Astrocyte (in vitro differentiated cells and primary cell): ENCODE measurements around the gene SYT2. TPM values are rescaled to one million over a fixed set of nuclear protein-coding genes. Genes with fewer than 3 reads are reported as not detected.
"Not testable (repeated sequence)": the region's sequence is repeated elsewhere in the genome, so short reads cannot be mapped to it uniquely, and the experiment has no call there.

ENCODE experiments used
- DNase-seq: peaks from one replicate; pipeline ENCODE4 v3.0.0-alpha.2; 2010; ENCODE audit warnings: low read depth
- FAIRE-seq: peaks from 2 replicates; lab custom pipeline; 2011; peaks lifted over from hg19 to GRCh38; lab: Jason Lieb, UNC
- H2AFZ ChIP-seq: 2 replicates; pipeline ENCODE4 v1.6.0; 2012; ENCODE audit warnings: low read depth, low read length, inconsistent platforms
- H3K27ac ChIP-seq: 2 replicates; pipeline ENCODE4 v1.5.1; 2011; ENCODE audit warnings: low read depth, low read length, inconsistent platforms
- H3K27me3 ChIP-seq: 2 replicates; pipeline ENCODE4 v1.6.0; 2011; ENCODE audit warnings: low read length, inconsistent platforms; ENCODE audit not compliant: insufficient read depth
- H3K36me3 ChIP-seq: 2 replicates; pipeline ENCODE4 v1.5.1; 2011; ENCODE audit warnings: low read length, inconsistent platforms; ENCODE audit not compliant: insufficient read depth
- H3K4me1 ChIP-seq: 2 replicates; pipeline ENCODE4 v1.5.1; 2011; ENCODE audit warnings: low read length, inconsistent platforms; ENCODE audit not compliant: insufficient read depth
- H3K4me2 ChIP-seq: 2 replicates; pipeline ENCODE4 v1.6.0; 2012; ENCODE audit warnings: low read length, inconsistent platforms
- H3K4me3 ChIP-seq: 2 replicates; pipeline ENCODE4 v1.5.1; 2011; ENCODE audit warnings: low read depth, mild to moderate bottlenecking, low read length, inconsistent platforms; ENCODE audit not compliant: insufficient read depth
- H3K79me2 ChIP-seq: 2 replicates; pipeline ENCODE4 v1.6.0; 2012; ENCODE audit warnings: mild to moderate bottlenecking, low read length, inconsistent platforms; ENCODE audit not compliant: insufficient read depth
- H3K9ac ChIP-seq: 2 replicates; pipeline ENCODE4 v1.6.0; 2012; ENCODE audit warnings: mild to moderate bottlenecking, low read length, inconsistent platforms
- H3K9me3 ChIP-seq: 2 replicates; pipeline ENCODE4 v1.5.1; 2012; ENCODE audit warnings: low read depth, mild to moderate bottlenecking, low read length, inconsistent platforms; ENCODE audit not compliant: insufficient read depth
- H4K20me1 ChIP-seq: 2 replicates; pipeline ENCODE4 v1.6.0; 2012; ENCODE audit warnings: low read length, inconsistent platforms; ENCODE audit not compliant: insufficient read depth
- H3K27ac Mint-ChIP-seq: one replicate; pipeline ENCODE4 v1.8.0; 2021; ENCODE audit warnings: mild to moderate bottlenecking, mixed read lengths; ENCODE audit not compliant: unreplicated experiment
- H3K27me3 Mint-ChIP-seq: one replicate; pipeline ENCODE4 v1.8.0; 2021; ENCODE audit warnings: low read depth, mixed read lengths; ENCODE audit not compliant: unreplicated experiment
- H3K36me3 Mint-ChIP-seq: one replicate; pipeline ENCODE4 v1.8.0; 2021; ENCODE audit warnings: low read depth, mixed read lengths; ENCODE audit not compliant: unreplicated experiment
- H3K4me1 Mint-ChIP-seq: one replicate; pipeline ENCODE4 v1.8.0; 2021; ENCODE audit warnings: low read depth, mixed read lengths; ENCODE audit not compliant: unreplicated experiment
- H3K4me3 Mint-ChIP-seq: one replicate; pipeline ENCODE4 v1.8.0; 2021; ENCODE audit warnings: mild to moderate bottlenecking, moderate library complexity, mixed read lengths; ENCODE audit not compliant: unreplicated experiment
- H3K9me3 Mint-ChIP-seq: one replicate; pipeline ENCODE4 v1.8.0; 2021; ENCODE audit warnings: mild to moderate bottlenecking, mixed read lengths; ENCODE audit not compliant: unreplicated experiment
- CTCF ChIP-seq: IDR thresholded peaks from 2 replicates; pipeline ENCODE4 v1.5.1; 2011; ENCODE audit warnings: low read depth, mild to moderate bottlenecking, inconsistent platforms, low read length, moderate library complexity; ENCODE audit not compliant: insufficient read depth
- total RNA-seq: library from RNA; stranded (reverse); gene quantifications from 2 replicates; pipeline ENCODE4 v1.2.1, GENCODE V29; 2021

The SYT2 gene
- total RNA-seq, 1 donor from 2014 or later = 0.27 TPM

- no peak overlapping the region for H3K27ac ChIP-seq
- H3K9me3 Mint-ChIP-seq = no peaks in the 10 kb centered on the region
- H3K27me3 ChIP-seq = peaks cover 19% of the 10 kb centered on the region
- H3K9me3 ChIP-seq = no peaks in the 10 kb centered on the region
- no peak overlapping the region for H3K9ac ChIP-seq
- H3K4me1 ChIP-seq = peaks cover under 1% of the 10 kb centered on the region
- no peak for TF ChIP-seq CTCF
- no peak overlapping the region for H3K4me3 Mint-ChIP-seq
- no peak overlapping the region for H3K4me2 ChIP-seq
- H3K27ac Mint-ChIP-seq = no peak overlapping the region
- no peaks in the 10 kb centered on the region for H3K4me1 Mint-ChIP-seq
- H4K20me1 ChIP-seq = no peaks in the 10 kb centered on the region
- H3K36me3 Mint-ChIP-seq = no peaks in the 10 kb centered on the region
- DNase-seq = no peak
- no peaks in the 10 kb centered on the region for H3K36me3 ChIP-seq
- H3K79me2 ChIP-seq = no peaks in the 10 kb centered on the region
- H3K4me3 ChIP-seq = no peak overlapping the region
- H2AFZ ChIP-seq = no peak overlapping the region
- H3K27me3 Mint-ChIP-seq = peaks cover 63% of the 10 kb centered on the region
- no peak for FAIRE-seq
Observed at GRCh38 chr1:202628646-202629215, 81.5 kb downstream of the SYT2 start.

DNA sequence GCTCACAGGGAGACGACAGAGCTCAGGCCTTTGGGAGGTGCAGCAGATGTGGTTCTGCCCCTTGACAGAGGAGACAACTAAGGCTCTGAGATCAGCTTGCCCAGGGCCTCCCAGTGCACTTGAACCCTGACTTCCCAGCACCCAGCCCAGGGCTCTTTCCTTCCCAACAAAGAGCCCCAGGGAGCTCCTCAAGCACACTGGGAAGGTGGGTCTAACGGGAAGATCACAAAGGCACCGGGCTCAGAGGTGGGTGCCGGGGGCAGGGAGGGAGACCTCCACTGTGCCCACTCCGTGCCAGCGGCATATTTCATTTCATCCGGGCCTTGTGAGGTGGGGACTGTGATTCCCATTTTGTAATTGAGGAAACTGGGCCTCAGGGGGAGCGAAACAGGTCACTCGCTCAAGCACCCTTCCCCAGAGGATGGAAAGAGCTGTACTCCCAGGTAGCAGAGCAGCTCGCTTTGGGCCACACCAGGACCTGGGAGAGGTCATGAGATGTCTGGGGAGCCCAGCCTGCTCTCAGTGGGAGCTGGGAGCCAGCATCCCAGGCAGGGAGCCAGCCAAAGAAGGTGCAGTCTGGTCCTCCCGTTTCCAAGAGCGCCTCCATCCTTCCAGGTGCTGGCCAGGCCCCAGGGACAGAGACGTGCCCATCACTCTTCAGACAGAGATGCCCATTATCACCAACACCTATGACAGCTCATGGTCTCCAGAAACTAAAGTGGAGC lies 82.3 kb downstream of the SYT2 start:
- Histone ChIP-seq H3K4me1 (peaks cover 7% of the 10 kb centered on the region), H3K9me3 (no peaks in the 10 kb centered on the region), H3K27ac (no peak overlapping the region), H3K4me3 (no peak overlapping the region), H3K4me2 (no peak overlapping the region), H3K36me3 (no peaks in the 10 kb centered on the region), H3K79me2 (no peaks in the 10 kb centered on the region), H3K9ac (no peak overlapping the region), H3K27me3 (peaks cover 19% of the 10 kb centered on the region), H4K20me1 (no peaks in the 10 kb centered on the region), H2AFZ (no peak overlapping the region)
- Mint-ChIP-seq H3K4me1 (peaks cover 2% of the 10 kb centered on the region), H3K9me3 (no peaks in the 10 kb centered on the region), H3K36me3 (no peaks in the 10 kb centered on the region), H3K27me3 (peaks cover 56% of the 10 kb centered on the region), H3K27ac (no peak overlapping the region), H3K4me3 (no peak overlapping the region)
- FAIRE-seq (no peak), DNase-seq (no peak)
- TF ChIP-seq CTCF = no peak

DNA sequence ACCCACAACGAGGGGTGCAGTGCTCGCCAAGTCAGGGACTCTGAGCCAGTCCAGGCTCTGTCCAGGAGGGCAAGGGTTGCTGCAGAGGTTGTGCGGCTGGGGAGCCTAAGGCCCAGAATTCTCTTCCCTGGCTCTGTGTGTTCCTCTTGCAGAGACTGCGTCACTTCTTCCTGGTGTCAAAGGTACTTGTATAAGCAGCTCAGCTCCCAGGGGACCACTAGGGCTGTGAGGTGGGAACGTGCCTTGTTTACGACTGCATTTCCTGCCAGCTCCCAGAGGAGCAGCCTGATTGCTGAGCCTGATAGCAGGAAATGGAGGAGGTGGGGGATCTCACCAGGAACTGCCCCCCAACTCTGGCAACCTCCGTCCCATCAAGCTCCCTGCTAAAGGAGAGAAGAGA lies 83.2 kb downstream of the SYT2 start:
- H3K4me1 ChIP-seq = peaks cover 11% of the 10 kb centered on the region
- not testable (repeated sequence) for H3K36me3 Mint-ChIP-seq, H3K9me3 ChIP-seq, H3K36me3 ChIP-seq, H3K27ac ChIP-seq, H3K9ac ChIP-seq, H3K79me2 ChIP-seq, DNase-seq, H3K4me3 ChIP-seq, H3K4me3 Mint-ChIP-seq, H3K9me3 Mint-ChIP-seq, H4K20me1 ChIP-seq, H2AFZ ChIP-seq, H3K27ac Mint-ChIP-seq, H3K4me2 ChIP-seq, H3K4me1 Mint-ChIP-seq, FAIRE-seq
- peaks cover 46% of the 10 kb centered on the region for H3K27me3 Mint-ChIP-seq
- H3K27me3 ChIP-seq = peaks cover 19% of the 10 kb centered on the region
